Measurements from ENCODE around the gene CDC42BPB.

Gene CDC42BPB

GRCh38 chr14:102954081-102954789, 103.1 kb downstream of the CDC42BPB start:
- Histone ChIP-seq H3K4me2 (ENCODE audit: low read length) (no peak overlapping the region), H2AFZ (no peak overlapping the region), H3K9ac (no peak overlapping the region), H3K79me2 (no peaks in the 10 kb centered on the region), H3K4me1 (no peaks in the 10 kb centered on the region), H3K27me3 (ENCODE audit: control insufficient read depth, insufficient read depth, low read length) (no peaks in the 10 kb centered on the region), H3K36me3 (ENCODE audit: control insufficient read depth, insufficient read depth, low read length) (no peaks in the 10 kb centered on the region), H3K9me3 (ENCODE audit: control insufficient read depth, low read length) (no peaks in the 10 kb centered on the region), H3K27ac (no peak overlapping the region), H3K4me3 (ENCODE audit: low read depth, low read length) (no peak overlapping the region)
- TF ChIP-seq CTCF (IDR thresholded peaks at IDR 0.05): no peak

- Histone ChIP-seq H3K4me2 (ENCODE audit: low read length) (no peak overlapping the region), H3K79me2 (no peaks in the 10 kb centered on the region), H3K9me3 (ENCODE audit: control insufficient read depth, low read length) (no peaks in the 10 kb centered on the region), H3K27ac (no peak overlapping the region), H3K4me1 (no peaks in the 10 kb centered on the region), H3K27me3 (ENCODE audit: control insufficient read depth, insufficient read depth, low read length) (no peaks in the 10 kb centered on the region), H3K4me3 (ENCODE audit: low read depth, low read length) (no peak overlapping the region), H3K36me3 (ENCODE audit: control insufficient read depth, insufficient read depth, low read length) (no peaks in the 10 kb centered on the region), H3K9ac (no peak overlapping the region), H2AFZ (no peak overlapping the region)
- no peak for TF ChIP-seq CTCF (IDR thresholded peaks at IDR 0.05)
Measured at GRCh38 chr14:102953100-102953499, 104.2 kb downstream of the CDC42BPB start.

- Histone ChIP-seq H3K27me3 (ENCODE audit: control insufficient read depth, insufficient read depth, low read length) (no peaks in the 10 kb centered on the region), H3K4me1 (no peaks in the 10 kb centered on the region), H3K9ac (no peak overlapping the region), H3K36me3 (ENCODE audit: control insufficient read depth, insufficient read depth, low read length) (no peaks in the 10 kb centered on the region), H3K27ac (no peak overlapping the region), H3K79me2 (no peaks in the 10 kb centered on the region), H2AFZ (no peak overlapping the region), H3K4me2 (ENCODE audit: low read length) (no peak overlapping the region), H3K4me3 (ENCODE audit: low read depth, low read length) (no peak overlapping the region), H3K9me3 (ENCODE audit: control insufficient read depth, low read length) (no peaks in the 10 kb centered on the region)
- TF ChIP-seq CTCF (IDR thresholded peaks at IDR 0.05): no peak
Measured at GRCh38 chr14:102952276-102952675, 105.1 kb downstream of the CDC42BPB start.

- Histone ChIP-seq H3K4me1 (no peaks in the 10 kb centered on the region), H3K36me3 (ENCODE audit: control insufficient read depth, insufficient read depth, low read length) (no peaks in the 10 kb centered on the region)
Measured at GRCh38 chr14:102951799-102952198, 105.5 kb downstream of the CDC42BPB start.

More at GRCh38 chr14:102951799-102952198, 105.5 kb downstream of the CDC42BPB start:
- no peak overlapping the region for H3K4me2 ChIP-seq (ENCODE audit: low read length)
- no peaks in the 10 kb centered on the region for H3K9me3 ChIP-seq (ENCODE audit: control insufficient read depth, low read length)
- H3K79me2 ChIP-seq: no peaks in the 10 kb centered on the region
- no peak overlapping the region for H2AFZ ChIP-seq
- no peak overlapping the region for H3K27ac ChIP-seq
- no peak overlapping the region for H3K9ac ChIP-seq
- H3K27me3 ChIP-seq (ENCODE audit: control insufficient read depth, insufficient read depth, low read length): no peaks in the 10 kb centered on the region
- no peak for TF ChIP-seq CTCF (IDR thresholded peaks at IDR 0.05)
- no peak overlapping the region for H3K4me3 ChIP-seq (ENCODE audit: low read depth, low read length)

All from parathyroid adenoma (tissue), 2 donors.